Measurements from ENCODE around the gene KLF13.
A peak's percentile ranks its signal among the peaks of the same experiment; 100 is the strongest.

Gene KLF13

DNA sequence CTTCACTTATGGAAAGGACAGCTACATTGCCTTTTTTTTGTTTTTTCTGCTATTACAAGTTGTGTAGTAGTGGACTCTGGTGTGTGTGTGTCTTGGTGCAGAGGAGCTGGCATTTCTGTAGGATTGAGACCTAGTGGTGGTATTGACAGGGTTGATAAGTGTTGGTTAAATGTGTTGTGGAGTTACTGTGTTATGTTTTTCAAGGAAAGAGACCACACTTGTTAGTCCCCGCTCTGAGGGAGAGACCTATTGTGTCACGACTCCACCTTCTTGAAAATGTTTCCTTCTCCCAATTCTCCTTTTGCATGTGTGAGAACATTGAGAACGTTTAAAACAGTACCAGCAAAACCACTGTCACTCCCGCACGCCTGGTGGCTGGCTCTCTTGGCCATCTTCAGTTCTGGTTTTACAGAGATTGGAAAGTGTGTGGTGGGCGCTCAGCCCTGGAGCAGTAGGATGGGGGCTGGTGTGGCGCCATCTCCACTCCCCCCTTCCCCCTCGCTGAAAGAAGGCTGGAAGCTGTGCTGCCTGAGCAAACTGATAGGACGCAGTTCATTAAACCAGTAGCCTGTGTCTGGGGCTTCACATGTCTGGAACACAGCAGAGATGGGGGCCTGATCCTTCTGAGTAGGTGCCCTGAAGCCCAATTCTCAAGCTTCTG, 5.5 kb downstream of the KLF13 start:
- no peak for DNase-seq (ENCODE audit: low spot score)

DNA sequence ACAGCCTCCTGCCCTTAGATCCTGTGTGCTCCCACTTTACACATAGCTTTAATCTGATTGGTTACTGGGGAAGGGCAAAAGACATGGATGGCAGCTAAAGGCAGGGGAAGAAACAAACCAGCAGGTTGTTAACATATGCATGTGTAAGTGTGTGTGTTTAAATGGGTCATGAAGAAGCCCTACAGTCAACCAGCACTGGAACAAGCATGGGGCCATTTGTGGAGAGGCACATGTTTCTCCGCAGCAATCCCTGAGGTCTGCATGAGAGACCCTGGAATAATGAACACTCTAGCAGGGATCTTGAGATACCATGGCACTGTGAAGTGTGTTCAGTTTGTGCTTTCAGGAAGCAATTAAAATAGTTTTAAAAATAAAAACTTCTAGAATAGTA, 6.0 kb downstream of the KLF13 start:
- DNase-seq (ENCODE audit: low spot score) = no peak

GRCh38 chr15:31333119-31333518, 6.5 kb downstream of the KLF13 start:
- no peak for DNase-seq (ENCODE audit: low spot score)

DNA sequence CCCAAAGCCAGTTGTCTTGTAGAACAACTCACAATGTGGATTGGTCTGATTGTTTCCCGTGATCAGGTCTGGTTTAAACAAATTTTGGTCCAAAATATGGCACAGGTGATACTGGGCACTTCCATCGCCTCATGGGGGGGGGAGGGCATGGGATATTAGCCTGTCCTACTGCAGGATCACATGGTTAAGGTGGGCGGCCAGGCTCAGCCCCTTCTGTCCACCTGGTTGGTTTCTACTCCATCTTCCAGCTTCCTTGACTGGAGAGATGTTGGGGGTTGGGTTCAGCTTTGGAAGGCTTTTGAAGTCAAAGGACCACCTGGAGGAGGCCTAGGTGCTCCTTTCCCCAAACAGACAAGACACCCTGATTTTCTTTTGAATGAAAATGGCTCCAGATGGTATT, 7.2 kb downstream of the KLF13 start:
- no peak for DNase-seq (ENCODE audit: low spot score)

DNA sequence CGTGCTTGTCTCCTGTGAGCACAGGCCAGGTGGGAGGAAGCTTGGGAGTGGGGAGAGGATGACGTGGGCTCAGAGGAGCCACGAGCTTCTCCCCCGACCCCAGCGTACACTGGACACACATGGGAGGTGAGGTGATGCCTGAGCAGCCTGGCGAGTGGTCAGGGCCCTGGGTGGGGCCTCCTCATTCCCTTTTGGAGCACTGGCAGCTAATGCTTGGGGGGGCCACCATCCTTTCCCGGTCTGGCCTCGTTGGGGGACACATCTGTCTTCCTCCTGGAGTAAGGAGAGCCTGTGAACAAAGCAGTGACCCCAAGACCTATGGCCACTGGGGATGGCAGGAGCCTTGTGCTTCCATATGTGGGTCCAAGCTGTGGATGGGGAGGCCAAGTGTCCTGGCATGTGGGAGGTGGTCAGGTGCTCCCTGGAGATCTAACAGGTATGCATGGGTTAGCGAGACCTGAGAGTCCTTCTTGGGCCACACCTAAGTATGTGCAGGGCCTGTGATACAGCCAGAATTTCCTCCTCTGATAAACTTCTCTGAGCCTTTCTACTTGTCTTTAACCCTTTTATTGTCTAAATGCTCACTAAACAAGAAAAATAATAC, 9.5 kb downstream of the KLF13 start:
- DNase-seq (ENCODE audit: low spot score) = no peak

GRCh38 chr15:31336593-31337295, 10.1 kb downstream of the KLF13 start:
- DNase-seq (ENCODE audit: low spot score) = no peak

DNA sequence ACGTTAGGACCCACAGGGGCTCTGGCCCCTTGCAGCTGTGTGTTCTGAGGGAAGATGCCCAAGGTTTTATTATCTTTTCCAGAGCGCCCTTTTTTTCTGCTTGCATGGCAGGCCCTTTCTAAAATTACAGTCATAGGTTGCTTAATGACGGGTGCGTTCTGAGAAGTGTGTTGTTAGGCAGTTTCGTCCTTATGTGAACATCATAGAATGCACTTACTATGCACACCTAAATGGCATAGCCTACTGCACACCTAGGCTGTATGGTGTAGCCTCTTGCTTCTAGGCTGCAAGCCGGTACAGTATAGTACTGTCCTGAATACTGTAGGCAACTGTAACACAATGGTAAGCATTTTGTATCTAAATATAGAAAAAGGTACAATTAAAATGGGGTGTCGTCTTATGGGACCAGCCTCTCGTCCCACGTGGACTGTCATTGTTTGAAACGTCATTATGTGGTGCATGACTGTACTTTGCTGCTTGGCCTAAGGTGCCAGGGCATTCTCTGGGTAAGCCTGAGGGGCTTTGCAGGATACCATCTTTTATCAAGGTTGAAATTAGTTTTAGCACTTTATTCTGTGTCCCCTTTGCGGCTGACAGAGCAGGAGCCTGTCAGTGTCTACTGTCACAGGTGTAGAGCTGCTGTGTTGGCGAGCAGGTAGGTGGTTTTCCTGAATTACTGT, 10.9 kb downstream of the KLF13 start:
- no peak for DNase-seq (ENCODE audit: low spot score)

DNA sequence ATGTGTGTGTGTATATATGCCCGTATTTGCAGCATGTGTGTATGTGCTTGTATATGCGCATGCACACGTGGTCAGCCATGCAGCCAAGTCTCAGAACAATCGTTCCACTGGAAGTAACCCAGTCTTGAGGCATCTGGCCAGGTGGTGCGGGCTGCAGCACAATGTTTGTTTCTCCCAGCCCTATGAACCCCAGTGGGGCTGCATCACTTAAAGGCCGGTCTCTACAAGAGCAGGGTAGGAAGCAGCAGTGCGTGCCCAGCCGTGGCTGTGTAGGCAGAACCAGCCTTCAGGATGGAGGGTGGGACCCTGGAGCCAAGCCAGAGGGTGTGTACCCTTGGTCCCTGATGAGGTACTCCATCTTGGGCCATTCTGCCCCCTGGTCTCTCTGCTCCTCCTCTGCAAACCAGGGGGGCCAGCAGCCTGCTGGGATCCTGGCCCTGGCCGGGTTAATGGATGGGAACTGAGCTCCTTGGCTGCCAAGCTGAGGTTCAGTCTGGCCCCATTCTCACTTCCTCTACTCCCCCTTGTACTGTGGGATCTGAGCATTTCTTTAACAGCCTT, 11.8 kb downstream of the KLF13 start:
- DNase-seq (ENCODE audit: low spot score) = peak; percentile 60

- DNase-seq (ENCODE audit: low spot score) = no peak
These were observed 12.4 kb downstream of the KLF13 start for GRCh38 chr15:31338879-31339557.

- no peak for DNase-seq (ENCODE audit: low spot score)
These were observed 12.9 kb downstream of the KLF13 start for GRCh38 chr15:31339558-31339895.

DNA sequence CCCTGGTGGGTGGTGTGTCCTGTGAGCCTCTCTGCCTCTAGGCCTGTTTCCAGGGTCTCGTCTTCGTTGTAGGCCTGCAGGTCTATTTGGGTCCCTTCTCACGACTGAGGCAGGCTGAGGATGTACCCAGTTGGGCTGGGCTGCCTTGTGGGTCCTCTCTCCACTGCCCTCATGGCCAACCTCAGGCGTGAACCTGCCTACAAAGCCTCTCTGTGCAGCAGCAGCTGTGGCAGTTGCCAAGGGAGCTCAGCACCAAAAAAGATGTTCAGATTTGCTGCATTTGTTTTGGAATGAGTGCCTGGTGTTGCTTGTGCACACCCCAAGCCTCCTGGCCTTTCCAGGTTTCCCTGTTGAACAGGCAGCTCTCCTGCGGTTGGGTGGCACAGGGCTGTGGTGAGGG, 13.4 kb downstream of the KLF13 start:
- no peak for DNase-seq (ENCODE audit: low spot score)

DNA sequence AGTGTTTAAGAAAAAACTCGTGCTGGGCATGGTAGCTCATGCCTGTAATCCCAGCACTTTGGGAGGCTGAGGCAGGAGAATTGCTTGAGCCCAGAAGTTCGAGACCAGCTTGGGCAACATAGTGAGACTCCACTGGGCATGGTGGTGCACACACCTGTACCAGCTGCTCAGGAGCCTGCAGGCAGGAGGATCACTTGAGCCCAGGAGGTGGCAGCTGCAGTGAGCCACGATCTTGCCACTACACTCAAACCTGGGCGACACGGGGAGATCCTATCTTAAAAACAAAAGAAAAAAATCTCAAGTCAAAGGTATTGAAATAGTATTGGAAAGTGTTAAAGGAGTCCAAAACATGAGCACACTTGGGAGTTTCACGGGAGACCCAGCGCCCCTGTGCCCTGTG, 14.0 kb downstream of the KLF13 start:
- no peak for DNase-seq (ENCODE audit: low spot score)

DNA sequence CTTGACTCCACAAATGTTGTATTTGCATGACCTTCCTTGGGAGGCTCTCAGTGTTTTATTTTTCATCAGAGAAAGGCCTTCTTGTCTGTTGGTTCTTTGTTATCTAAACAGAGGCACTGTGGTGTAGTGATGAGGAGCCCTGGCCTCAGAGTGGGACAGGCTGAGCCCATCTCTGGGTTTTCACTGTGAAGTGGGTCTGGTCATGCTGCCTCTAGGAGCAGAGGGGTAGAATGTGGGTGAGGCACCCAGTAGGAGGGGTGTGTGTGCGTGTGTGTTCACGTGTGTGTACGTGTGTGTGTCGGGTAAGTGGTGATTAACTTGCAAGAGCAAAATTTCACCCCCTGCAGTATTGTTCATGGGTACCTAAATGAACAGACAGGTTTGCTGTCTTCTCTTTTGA, 14.4 kb downstream of the KLF13 start:
- DNase-seq (ENCODE audit: low spot score) = no peak

- DNase-seq (ENCODE audit: low spot score) = no peak
These were observed 15.0 kb downstream of the KLF13 start for GRCh38 chr15:31341496-31342195.

- no peak for DNase-seq (ENCODE audit: low spot score)
These were observed 15.7 kb downstream of the KLF13 start for GRCh38 chr15:31342381-31342780.

GRCh38 chr15:31342781-31343626, 16.4 kb downstream of the KLF13 start:
- DNase-seq (ENCODE audit: low spot score) = no peak

DNA sequence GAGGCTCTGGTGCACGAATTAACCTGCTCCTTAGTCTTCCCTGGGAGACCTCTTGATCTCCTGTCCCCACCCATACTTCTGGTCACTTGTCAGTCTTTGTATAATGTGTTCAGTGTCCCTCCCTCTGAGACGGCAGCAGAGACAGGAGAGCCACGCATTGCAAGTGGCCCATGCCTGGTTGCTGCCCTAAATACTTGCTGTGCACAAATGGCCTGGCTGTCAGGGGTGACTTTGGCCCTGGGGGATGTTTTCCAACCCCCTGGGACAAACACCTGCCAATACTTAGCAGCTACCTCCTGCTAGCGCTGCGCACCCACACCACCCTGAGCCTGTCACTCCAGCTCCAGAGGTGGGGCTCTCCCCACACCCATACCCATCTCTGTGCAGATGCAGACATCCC, 17.2 kb downstream of the KLF13 start:
- DNase-seq (ENCODE audit: low spot score) = no peak

DNA sequence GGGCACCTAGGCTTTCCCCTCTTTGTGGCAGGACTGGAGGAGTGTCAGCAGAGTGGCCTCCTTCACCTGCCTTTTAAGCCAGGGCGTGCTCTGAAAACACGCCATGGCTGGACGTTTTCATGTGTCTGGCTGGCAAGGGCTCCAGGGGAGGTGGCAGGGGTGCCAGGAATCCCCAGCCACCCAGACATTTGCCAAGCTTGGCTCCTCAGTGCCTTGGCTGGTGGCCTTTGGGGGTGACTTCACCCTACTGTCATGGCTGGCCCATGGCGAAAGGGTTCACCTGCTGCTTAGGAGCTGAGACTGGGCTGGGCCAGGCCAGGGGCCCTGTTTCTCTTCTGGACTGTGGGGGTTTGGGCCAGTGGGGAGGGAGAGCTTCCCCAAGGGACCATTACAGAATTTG, 17.6 kb downstream of the KLF13 start:
- DNase-seq (ENCODE audit: low spot score) = no peak

- DNase-seq (ENCODE audit: low spot score) = no peak
These were observed 18.4 kb downstream of the KLF13 start for GRCh38 chr15:31344823-31345605.

Measured in germinal center (tissue), 1 donor.